ENCODE measurements around the gene PKP1.

DNA sequence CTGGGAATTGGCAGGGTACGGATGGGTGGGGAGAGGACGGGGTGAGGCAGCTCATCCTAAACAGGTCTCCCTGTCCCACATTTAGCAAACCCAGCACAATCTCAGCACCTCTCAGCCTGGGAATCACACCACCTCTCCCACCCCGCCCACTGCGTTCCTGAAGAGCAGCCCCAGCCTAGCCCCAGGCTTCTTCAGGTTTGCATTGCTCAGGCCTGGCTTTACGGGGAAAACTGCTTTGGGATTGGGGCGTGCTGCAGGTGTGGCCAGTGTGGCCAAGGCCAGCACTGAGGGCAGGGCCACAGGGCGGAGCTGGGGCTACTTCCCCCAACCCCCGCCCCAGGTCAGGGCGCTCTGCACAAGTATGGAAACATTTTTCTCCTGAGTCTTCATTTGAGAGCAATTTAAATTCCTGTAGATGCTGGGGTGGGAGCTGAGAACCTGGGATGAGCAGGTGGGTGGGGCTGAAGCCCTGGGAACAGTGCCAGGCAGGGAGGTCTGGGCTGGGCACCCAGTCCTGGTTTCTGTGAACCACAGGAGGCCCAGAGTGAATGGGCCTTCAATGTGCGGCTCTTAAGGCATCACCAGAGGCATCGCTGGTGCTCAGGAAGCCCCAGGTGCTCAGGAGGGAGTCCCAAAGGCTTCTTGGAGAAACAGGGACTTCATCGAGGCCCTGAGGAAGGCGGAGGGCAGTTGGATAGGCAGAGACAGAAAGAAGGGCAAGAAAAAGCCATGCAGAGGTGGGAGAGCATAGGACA is 70.1 kb downstream of the PKP1 start:
- TF ChIP-seq CTCF (IDR thresholded peaks at IDR 0.05; ENCODE audit: borderline replicate concordance, extremely low read depth, low read length, poor library complexity, severe bottlenecking) (no peak), EZH2 (IDR thresholded peaks at IDR 0.05; ENCODE audit: borderline replicate concordance, low read depth, low read length, severe bottlenecking) (no peak)

All from DND-41 (cell line).